ENCODE measurements around the gene SLC30A10.

- no peak for TF ChIP-seq CTCF (IDR thresholded peaks at IDR 0.05)
- TF ChIP-seq POLR2A (IDR thresholded peaks at IDR 0.05): no peak
- no peak for TF ChIP-seq POLR2AphosphoS5 (IDR thresholded peaks at IDR 0.05)
- no peak for TF ChIP-seq EP300 (IDR thresholded peaks at IDR 0.05)
Measured at GRCh38 chr1:219882096-219882495, 46.3 kb downstream of the SLC30A10 start.

Measured in gastroesophageal sphincter (tissue), 3 donors.